GM18951 (cell line): ENCODE measurements around the gene TNFRSF9.

Experiments
- POLR2A ChIP-seq: IDR thresholded peaks from 4 replicates; pipeline ENCODE4 v1.6.1; 2011; ENCODE audit warnings: mild to moderate bottlenecking; ENCODE audit not compliant: insufficient read length, insufficient read depth; ENCODE audit errors: extremely low read depth
- in situ Hi-C: fragments of 300-500 bp; cut with MboI; formaldehyde crosslinking; loops from one replicate; pipeline ENCODE4 v1.12.0; 2022; ENCODE audit warnings: low sequenced_read_pairs, mixed read lengths, inconsistent platforms; ENCODE audit not compliant: unreplicated experiment

TNFRSF9 gene

GRCh38 chr1:7893529-7894180 is 47.0 kb downstream of the TNFRSF9 start:
- TF ChIP-seq POLR2A, result no peak
- in situ Hi-C loops, result no loop called here

DNA sequence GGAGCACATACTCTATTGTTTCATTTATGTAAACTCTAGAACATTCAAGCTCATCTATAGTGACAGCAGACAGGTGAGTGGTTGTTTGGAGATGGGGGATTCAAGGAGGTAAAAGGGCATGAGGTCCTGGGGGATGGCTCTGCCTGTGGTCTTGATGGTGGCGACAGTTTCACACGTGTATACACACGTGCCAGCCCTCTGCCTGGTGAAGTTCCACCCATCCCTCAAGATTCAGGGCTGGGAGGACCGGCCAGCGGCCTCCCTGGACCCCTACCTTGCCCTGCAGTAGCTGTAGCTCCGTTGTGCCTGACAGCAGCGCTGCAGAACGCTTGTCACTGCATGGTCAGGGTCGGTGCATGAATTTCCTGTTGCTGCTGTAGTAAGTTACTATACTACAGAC is 48.8 kb downstream of the TNFRSF9 start:
- in situ Hi-C loops, result no loop called here
- TF ChIP-seq POLR2A, result no peak

- no peak for TF ChIP-seq POLR2A
- in situ Hi-C loops, result no loop called here
Observed at GRCh38 chr1:7890853-7891252, 49.8 kb downstream of the TNFRSF9 start.

GRCh38 chr1:7888248-7889081 is 52.2 kb downstream of the TNFRSF9 start:
- in situ Hi-C loops, result no loop called here

GRCh38 chr1:7886405-7886745 is 54.3 kb downstream of the TNFRSF9 start:
- in situ Hi-C loops, result no loop called here
- TF ChIP-seq POLR2A, result no peak

More at GRCh38 chr1:7888248-7889081, 52.2 kb downstream of the TNFRSF9 start:
- no peak for TF ChIP-seq POLR2A

DNA sequence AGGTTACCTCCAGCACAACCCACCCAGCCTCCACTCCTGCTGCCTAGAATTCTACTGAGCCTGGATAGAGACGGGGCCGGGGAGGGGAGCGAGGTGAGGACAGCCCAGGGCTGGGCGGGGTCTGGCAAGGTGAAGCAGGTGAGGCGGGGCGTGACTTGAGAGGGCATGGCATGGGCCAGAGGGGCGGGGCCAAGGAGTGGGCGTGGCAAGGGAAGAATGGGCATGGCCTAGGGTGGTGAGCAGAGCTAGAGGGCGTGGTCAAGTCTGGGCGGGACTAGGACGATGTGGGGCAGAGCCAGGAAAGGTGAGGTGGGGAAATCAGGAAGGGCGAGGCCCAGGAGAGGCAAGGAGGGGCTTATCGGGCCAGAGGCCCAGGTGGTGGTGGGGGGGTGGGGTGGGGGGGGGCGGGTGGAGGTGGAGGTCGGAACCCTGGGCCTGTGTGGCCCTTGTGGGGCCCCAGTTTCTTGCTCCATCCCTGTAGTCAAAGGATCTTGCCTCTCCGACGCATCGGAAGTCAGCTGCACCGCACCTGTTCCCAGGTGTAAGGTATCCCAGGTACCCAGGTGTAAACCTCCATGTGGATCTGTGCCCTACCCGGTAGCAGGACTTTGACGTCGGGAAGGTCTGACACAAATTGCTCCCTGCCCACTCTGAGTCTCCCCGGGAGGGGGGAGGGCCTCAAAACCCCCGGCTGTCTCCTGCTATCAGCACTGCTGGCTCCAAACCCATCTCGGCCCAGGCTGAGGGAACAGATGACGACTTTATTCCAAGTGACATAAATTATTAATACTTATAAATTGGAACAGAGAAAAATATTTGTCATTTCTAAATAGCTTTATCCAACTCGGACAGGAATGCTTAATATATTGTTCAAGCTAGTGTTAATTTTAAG is 54.9 kb downstream of the TNFRSF9 start:
- TF ChIP-seq POLR2A, result no peak
- in situ Hi-C loops, result no loop called here

- in situ Hi-C loops, result no loop called here
- TF ChIP-seq POLR2A, result no peak
Observed at GRCh38 chr1:7884757-7885156, 55.9 kb downstream of the TNFRSF9 start.

DNA sequence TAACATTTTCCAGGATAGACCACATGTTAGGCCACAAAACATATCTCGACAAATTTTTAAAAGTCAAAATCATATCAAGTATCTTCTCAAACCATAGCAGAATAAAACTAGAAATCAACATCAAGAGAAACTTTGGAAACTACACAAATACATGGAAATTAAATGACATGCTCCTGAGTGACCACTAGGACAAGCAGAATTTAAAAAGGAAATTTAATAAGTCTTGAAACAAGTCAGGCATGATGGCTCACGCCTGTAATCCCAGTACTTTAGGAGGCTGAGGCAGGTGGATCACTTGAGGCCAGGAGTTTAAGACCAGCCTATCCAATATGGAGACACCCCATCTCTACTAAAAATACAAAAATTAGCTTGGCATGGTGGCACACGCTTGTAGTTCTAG is 61.4 kb downstream of the TNFRSF9 start:
- in situ Hi-C loops, result no loop called here
- no peak for TF ChIP-seq POLR2A

DNA sequence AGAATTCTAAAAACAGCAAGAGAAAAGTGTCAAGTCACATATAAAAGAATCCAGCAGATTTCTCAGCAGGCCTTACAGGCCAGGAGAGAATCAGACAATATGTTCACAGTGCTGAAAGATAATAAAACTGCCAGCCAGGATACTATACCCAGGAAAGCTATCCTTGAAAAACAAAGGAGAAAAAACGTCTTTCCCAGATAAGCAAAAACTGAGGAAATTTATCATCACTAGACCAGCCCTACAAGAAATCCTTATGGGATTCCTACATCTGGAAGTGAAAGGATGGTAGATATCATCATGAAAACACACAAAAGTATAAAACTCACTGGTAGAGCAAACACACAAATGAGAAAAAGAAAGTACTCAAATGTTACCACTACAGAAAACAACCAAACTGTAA is 62.6 kb downstream of the TNFRSF9 start:
- TF ChIP-seq POLR2A, result no peak
- in situ Hi-C loops, result no loop called here

GRCh38 chr1:7873801-7874795 is 66.5 kb downstream of the TNFRSF9 start:
- in situ Hi-C loops, result no loop called here
- no peak for TF ChIP-seq POLR2A

GRCh38 chr1:7871136-7871535 is 69.5 kb downstream of the TNFRSF9 start:
- in situ Hi-C loops, result no loop called here
- no peak for TF ChIP-seq POLR2A
